UCSD-AML1 (cell line): ENCODE data around the gene MOB2.

Experiments used
- DNase-seq: peaks from one replicate; lab custom pipeline; 2025; ENCODE audit not compliant: unreplicated experiment; lab: John Stamatoyannopoulos, UW

MOB2 gene

DNA sequence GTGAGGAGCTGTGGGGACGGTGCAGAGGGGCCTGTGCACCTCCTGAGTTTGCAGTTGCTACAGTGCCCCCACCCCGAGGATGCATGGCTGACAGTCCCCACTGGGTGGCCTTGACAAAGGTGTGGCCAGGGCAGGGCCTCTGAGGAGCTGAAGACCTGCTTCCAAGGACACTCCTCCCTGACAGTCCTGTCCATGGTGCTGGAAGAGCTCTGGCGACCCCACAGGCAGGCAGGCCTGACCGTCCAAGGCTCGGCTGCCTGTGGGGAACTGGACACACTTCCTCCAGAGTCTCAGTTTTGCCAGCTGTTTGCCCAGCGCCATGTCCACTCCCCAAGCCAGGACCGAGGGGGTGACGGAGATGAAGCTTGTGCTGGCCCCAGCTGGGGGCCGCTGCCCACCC, 64.1 kb downstream of the MOB2 start:
- DNase-seq, result no peak

- DNase-seq, result no peak
Observed at GRCh38 chr11:1421291-1421690, 65.3 kb downstream of the MOB2 start.

DNA sequence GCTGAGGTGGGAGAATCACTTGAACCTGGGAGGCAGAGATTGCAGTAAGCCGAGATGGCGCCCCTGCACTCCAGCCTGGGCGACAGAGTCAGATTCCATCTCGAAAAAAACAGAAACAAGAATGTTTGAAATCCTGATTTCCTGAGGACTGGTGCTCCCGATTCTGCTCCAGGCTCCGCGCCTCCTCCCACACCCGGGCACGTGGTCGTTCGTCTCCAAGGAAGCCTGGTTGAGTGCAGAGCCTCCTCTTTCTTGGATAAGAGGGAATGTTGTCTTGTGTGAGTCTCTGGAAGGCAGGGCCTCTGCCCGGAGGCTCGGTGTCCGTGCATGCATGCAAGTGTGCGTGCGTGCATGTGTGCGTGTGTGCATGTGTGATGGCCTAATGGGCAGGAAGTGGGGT, 66.8 kb downstream of the MOB2 start:
- no peak for DNase-seq
